LNCAP (cell line): ENCODE data around the gene ADAM12.

Experiments used
- CTCF ChIP-seq: fragments of 450-650 bp; IDR thresholded peaks from 2 replicates; pipeline ENCODE4 v1.5.1; 2017; ENCODE audit warnings: mild to moderate bottlenecking

ADAM12 gene

GRCh38 chr10:126387931-126388911, at the start of gene ADAM12:
ADAM12 (minus strand) TSS chr10:126388477; CDS start chr10:126388145, 332 bp downstream.
- no peak for TF ChIP-seq CTCF

GRCh38 chr10:126437635-126438406, 49.5 kb upstream of the ADAM12 start:
- TF ChIP-seq CTCF = no peak

GRCh38 chr10:126434235-126434634, 46.0 kb upstream of the ADAM12 start:
- no peak for TF ChIP-seq CTCF

- no peak for TF ChIP-seq CTCF
Observed at GRCh38 chr10:126433351-126433750, 45.1 kb upstream of the ADAM12 start.

GRCh38 chr10:126432507-126432906, 44.2 kb upstream of the ADAM12 start:
- no peak for TF ChIP-seq CTCF

GRCh38 chr10:126431816-126432215, 43.5 kb upstream of the ADAM12 start:
- TF ChIP-seq CTCF = no peak

- TF ChIP-seq CTCF = no peak
Observed at GRCh38 chr10:126430512-126430911, 42.2 kb upstream of the ADAM12 start.
